HUDEP-2 (cell line): Measurements from ENCODE around the gene LTB4R2.
"Not testable (repeated sequence)": the region's sequence is repeated elsewhere in the genome, so short reads cannot be mapped to it uniquely, and the experiment has no call there.

ENCODE experiments used
- DNase-seq, 76 experiments: peaks; one replicate each; lab custom pipeline; 2025; ENCODE audit not compliant: unreplicated experiment in 76 of 76; lab: John Stamatoyannopoulos, UW

The LTB4R2 gene

GRCh38 chr14:24335461-24336171 is 25.7 kb downstream of the LTB4R2 start:
- DNase-seq = no peak

GRCh38 chr14:24337144-24337823 is 27.3 kb downstream of the LTB4R2 start:
- no peak for DNase-seq

- DNase-seq = no peak
Observed at GRCh38 chr14:24337824-24338175, 27.9 kb downstream of the LTB4R2 start.

DNA sequence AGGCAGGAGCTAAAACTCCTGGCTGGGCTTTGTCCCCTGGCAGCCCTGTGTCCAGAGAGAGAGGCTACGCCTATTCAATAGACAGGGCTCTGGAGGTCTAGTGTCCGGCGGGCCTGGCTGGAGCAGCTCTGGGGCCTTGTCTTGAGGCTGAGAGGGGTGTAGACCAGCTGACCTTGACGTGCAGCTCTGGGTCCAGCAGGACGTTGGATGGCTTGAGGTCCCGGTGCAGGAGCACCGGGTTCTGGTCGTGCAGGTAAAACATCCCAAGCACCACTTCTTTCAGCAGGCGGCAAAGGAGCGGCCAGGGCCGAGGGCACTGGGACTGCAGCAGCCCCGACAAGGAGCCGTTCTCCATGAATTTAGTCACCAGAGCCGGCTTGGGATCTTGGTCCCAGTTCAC is 28.9 kb downstream of the LTB4R2 start:
- DNase-seq = no peak

- peak in 2 of 76 experiments; percentile 9 to 10 for DNase-seq
Observed at GRCh38 chr14:24339284-24340151, 29.6 kb downstream of the LTB4R2 start, which contains the start of gene RIPK3. RIPK3 (minus strand) TSS chr14:24339991; CDS start chr14:24339826, 165 bp downstream.

DNA sequence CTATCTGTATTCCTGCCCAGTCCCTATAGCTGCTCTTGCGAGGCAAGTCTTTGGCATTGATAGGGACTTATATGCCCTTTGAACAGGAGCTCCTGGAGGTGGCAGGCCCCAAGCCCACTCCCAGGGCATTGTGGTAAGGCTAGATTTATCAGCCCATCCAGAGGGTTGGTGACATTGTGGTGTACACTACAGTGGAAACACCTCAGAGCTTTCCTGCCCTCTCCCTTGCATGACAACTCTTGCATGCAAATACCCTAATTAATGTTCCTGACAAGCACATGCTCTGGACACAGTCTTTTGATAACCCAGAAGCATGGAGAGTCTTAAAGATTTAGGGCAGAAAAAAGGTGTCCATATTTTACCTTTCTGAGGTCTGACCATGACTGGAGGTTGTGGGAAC is 30.7 kb downstream of the LTB4R2 start:
- no peak for DNase-seq

DNA sequence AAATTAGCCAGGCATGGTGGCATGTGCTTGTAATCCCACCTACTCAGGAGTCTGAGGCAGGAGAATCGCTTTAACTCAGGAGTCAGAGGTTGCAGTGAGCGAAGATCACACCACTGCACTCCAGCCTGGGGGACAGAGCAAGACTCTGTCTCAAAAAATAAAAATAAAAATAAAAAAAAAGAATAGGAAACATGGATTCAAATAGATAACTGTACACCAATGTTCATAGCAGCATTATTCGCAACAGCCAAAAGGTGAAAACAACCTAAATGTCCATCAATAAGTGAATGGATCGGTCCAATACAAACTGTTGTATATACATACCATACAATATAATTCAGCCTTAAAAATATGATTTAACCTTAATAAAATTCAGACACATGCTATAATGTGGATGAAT is 32.9 kb downstream of the LTB4R2 start:
- no peak for DNase-seq

GRCh38 chr14:24343795-24344660 is 34.1 kb downstream of the LTB4R2 start:
- peak in 1 of 76 experiments; percentile 7 for DNase-seq

GRCh38 chr14:24347134-24347533 is 37.2 kb downstream of the LTB4R2 start:
- no peak for DNase-seq

DNA sequence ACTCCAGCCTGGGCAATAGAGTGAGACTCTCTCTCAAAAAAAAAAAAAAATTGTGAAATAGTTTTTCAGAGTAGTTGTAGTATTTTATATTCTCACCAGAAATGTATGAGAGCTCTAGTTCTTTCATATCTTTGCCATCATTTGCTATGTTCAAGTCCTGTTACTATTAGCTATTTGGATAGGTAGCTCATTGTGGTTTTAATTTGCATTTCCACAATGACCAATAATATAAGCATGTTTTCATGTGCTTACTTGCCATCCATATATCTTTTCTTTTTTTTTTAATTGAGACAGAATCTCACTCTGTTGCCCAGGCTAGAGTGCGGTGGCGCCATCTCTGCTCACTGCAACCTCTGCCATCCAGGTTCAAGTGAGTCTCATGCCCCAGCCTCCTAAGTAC is 38.2 kb downstream of the LTB4R2 start:
- no peak for DNase-seq

- DNase-seq = no peak
Observed at GRCh38 chr14:24349742-24350141, 39.8 kb downstream of the LTB4R2 start.

DNA sequence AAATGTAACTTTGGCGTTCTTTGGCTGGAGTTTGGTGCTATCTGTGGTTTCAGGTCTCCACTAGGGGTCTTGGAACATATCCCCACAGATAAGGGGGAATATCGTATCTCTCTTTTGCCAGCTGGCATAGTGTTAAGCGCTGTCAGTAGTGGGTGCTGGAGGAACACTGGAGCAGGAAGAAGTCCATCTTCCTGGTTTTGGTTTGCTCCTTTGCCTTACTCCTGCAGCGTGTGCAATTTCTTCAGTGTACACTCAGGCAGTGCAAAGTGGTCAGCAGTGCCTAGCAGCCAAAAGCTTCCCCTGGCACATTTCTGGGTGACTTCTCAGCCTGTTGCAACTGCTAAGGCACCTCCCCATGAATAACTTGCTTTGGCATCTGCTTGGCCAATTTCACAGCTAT is 41.6 kb downstream of the LTB4R2 start:
- peak in 2 of 76 experiments; percentile 10 to 12 for DNase-seq

DNA sequence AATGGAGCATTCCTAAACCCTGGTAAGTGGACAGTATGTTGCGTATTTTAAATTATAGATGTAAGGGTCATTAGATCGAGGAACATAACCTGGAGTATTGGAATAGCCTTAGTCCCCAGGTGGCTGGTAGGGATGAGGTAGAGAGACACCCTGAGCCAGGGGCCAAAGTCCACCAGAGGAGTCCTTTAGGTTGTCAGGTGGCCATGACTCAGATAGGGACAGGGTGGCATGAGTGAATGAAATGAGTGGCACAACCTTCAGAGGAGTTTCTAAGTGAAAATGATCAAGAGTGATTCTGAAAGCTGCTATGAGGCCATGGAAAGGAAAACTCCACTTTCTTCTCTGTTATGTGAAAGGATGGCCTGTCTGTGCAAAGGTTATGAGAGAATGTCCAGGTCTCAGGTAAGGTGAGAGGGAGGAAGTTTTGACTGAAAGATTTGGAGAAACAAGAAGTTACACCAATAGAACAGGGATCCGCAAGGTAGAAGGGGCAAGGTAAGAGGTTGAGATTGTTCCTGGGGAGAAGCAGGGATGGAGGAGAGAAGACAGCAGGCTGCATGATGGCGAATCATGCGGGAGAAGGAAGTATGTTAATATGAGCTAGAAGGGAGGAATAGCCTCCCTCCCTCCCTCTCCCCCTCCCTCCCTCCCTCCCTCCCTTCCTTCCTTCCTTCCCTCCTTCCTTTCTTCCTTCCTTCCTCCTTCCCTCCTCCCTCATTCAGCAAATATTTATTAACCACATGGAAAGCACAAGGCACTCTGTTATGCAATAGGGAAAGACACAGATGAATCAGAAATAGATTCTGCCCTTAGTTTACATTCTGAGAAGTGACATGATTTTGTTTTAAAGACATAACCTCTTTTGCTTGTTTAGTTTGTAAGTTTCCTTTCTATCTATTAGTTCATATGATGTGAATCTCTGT is 43.9 kb downstream of the LTB4R2 start:
- no peak for DNase-seq

DNA sequence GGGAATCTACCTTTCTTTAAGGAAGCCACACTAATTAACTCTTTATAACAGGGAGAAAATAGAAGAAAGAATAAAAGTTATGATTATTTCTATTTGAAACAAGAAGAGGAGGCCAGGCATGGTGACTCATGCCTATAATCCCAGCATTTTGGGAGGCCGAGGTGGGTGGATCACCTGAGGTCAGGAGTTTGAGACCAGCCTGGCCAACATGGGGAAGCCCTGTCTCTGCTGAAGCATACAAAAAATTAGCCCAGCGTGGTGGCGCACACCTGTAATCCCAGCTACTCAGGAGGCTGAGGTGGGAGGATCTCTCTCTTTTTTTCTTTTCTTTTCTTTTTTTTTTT is 44.5 kb downstream of the LTB4R2 start:
- not testable (repeated sequence) for DNase-seq

- no peak for DNase-seq
Observed at GRCh38 chr14:24355009-24355408, 45.1 kb downstream of the LTB4R2 start.

- no peak for DNase-seq
Observed at GRCh38 chr14:24356208-24356607, 46.3 kb downstream of the LTB4R2 start.

GRCh38 chr14:24360281-24360680 is 50.3 kb downstream of the LTB4R2 start:
- no peak for DNase-seq

- DNase-seq = no peak
Observed at GRCh38 chr14:24361326-24361725, 51.4 kb downstream of the LTB4R2 start.
